Brain pericyte (primary cell): ENCODE results near the gene MYZAP.
"Not testable (repeated sequence)": the region's sequence is repeated elsewhere in the genome, so short reads cannot be mapped to it uniquely, and the experiment has no call there.

Source experiments
- DNase-seq: peaks from one replicate; pipeline ENCODE4 v3.0.0-alpha.2; 2012; ENCODE audit warnings: low read depth, low spot score

MYZAP gene

DNA sequence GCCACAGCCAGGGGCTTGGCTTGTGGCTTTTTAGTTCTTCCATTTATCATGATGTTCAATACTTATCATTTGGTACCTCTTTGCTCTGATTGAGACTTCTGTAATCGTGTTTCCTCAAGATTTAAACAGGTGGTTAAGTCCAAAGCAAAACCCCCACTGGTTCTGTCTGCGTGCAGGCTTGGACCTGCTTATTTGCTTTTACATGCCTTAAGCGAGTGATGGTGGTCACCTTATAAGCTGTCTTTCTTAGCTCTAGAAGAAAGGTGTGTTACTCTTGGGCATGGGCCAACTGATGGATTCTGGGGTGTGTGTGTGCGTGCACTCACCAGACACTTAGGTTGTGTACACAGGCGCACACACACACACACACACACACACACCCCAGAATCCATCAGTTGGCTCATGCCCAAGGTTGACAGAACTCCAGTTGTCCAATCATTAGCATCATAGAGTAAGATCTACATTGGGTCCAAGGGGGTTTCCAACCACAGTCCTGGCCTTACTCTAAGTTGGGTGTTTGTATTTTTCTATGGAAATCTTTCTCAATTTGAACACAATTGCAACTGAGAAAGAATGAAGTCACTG lies 1.2 kb downstream of the MYZAP start:
- no peak for DNase-seq

DNA sequence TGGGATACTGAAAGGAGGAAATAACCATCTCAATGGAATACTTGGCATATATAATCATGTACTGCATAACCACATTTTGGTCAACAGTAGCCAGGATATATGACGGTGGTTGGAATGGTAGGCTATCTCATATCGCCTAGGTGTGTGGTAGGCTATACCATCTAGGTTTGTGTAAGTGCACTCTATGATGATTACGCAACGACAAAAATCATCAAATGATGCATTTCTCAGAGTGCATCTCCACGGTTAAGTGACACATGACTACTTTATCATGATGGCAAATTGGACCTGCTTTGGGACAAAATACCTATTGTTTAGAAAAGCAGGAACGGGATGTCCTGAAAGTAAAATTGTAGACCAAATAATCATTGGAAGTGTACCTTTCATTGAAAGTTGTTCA lies 2.8 kb downstream of the MYZAP start:
- no peak for DNase-seq

DNA sequence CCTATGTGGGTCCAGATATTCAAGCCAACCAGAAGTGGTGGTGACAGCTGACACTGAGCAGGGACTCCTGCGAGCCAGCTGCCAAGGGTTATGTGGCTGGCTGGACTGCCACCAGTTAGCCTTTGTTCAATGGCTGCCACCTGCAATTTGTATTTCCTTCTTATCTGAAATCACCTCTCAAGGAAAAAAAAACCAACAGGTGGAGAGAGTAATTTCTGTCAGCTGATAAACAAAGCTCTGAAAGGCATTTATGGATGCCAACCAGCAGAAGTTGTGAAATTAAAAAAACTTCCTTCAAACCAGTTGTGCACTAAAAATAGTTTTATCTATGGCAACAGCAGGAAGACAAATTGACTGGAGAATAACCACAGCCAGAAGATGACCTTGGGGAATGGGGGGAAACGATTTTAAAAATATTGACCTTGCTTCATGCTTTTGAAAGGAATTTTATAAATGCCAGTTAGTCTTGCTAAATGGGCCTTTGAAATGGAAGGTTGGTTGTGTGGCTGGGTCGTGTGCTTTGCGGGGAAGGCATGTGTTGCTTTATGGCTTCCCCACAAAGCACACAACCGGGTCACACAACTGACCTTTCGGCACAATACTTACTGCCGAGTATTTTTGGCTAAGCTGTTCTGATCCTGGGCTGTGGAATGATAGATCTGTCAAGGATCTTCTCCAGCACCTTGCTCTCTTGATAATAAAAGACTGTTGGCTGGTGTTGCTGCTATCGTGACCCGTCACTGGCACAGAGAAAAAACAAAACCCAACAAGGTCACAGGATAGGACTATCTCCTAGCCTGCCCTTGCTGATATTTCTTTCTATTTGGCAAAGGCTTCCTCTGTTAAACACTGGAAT lies 3.5 kb downstream of the MYZAP start:
- DNase-seq: no peak

DNA sequence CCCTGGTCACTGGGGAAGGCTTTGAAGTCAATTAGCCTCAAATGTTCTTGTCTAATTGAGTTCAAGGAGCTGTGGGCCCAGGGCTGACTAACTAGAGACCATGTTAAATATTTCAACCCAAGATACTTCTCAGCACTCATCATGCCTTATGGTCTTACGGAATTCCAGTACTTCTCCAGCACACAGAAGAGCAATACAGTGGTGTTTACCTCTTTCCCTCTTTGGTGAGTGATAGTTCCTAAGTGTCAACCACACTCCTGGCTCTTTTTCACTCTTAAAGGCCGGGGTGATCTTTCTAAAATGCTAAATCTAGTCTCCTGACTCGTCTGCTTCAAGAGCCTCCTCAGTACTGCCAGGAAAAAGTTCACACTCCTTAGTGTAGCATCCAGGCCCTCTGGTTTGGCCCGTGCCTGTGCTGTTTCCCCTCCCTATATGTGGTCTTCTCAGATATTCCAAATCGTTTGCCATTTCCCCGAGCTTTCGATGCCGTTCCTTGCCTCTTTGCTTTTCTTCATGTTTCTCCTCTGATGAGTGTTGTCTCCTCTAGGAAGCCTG lies 4.7 kb downstream of the MYZAP start:
- no peak for DNase-seq

DNA sequence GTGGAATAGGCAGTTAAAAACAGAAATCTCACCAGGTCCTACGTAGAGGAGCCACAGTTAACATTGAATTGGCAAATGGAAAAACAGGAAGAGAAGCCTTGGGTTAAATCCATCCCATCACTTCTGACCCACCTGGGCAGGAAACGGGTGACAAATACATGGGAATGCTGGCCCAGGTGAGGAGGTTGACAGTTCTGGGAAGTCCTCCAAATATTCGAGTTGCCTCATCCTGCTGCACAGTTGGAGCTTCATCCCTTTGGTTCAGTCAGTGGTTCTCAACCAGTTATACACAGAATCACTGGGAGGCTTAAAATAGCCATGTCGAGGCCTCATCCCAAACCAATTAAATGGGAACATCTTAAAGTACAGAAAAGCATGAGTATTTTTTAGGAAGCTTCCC lies 5.3 kb downstream of the MYZAP start:
- no peak for DNase-seq

DNA sequence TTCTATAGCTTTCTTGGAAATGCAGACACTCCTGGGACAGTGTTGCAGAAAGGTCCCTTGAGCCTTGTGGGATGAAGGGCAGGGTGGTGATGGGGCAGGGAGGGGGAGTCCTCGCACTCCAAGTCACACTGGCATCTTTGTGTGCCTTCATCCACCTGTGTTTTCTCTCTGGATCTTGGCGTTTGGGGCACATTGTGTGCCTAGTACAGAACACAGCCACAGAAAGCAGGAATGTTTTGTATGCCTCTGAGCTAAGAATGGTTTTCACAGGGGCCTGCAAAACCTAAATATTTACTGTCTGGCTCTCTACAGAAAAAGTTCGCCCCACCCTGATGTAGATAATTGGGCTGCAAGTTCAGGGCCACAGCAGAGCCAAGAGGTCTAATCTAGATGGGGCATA lies 5.7 kb downstream of the MYZAP start:
- no peak for DNase-seq

DNA sequence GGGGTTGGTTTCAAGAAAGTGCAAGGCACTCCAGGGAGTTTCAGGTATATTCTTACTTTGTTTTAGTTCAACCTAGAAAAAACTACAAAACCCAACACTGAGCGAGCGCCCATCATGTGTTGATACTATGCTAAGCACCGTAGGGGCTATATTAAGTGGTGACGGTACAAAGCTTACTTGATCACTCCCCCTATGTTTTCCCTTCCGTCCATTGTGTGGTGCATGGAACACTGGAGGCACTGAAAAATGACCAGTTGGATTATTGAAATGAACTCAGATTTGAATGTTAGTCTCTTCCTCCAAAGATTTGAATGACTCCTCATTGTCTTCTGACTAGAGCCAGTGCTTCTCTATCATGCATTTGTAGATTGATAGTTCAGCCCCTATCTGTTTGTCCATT lies 6.6 kb downstream of the MYZAP start:
- DNase-seq: no peak

DNA sequence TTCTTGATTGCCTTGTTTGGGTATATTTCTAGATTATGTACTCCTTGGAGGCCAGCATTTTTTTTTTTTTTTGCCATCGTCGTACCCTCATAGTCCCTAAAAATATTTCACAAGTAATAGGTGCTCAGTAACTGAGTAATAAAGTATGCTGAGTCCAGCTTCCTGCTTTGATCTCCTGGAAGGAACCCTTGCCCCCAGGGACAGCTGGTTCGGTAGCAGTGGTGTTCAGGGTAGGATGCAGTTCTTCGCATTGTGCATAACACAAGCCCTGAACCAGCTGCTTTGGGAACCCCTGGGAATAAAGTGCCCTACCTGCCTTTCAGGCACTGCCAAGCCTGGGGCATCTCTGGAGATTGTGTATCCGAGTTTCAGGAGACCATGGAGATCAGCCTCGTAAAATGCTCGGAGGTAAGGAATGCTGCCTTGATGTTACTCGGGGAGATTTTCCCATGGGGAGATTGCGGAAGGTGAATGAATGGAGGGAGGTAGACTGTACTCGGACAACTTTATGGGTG lies 7.6 kb downstream of the MYZAP start:
- no peak for DNase-seq

DNA sequence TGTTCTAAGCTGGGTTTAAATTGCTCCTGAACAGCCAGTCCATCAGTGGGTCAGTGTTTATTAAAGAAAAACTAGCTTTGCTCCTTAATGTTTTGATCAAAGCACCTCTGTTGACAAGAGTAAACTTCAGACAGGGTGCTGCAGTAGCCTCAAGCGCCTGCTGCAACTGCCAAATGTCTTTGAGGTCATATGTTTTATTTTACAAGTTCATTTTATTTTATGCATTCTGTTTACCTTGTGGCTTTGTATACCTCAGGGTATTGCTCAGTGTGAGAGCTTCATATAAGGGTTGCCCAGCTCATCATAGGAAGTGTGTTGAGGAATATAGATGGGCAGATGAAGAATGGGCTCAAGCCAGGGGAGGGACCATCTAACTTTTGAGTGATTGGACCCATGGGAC lies 8.5 kb downstream of the MYZAP start:
- DNase-seq: no peak

DNA sequence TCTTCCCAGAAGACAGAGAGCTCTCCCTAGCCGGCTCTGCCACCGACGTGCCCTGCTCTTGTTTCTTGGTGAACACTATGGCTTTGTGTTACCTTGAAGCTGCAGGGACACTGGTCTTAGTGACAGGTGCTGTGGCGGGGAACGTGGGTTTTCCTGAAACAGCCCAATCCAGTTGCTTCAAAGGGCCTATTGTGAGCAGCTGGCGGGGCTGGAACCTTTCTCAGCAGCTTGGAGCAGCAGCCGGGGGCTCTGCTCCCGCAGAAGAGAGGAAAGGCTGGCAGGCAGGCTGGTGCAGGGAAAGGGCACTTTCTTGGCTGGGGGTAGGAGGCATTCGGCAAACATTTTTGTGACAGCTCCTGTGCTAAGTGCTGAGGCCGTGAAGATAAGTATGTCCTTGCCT lies 12.8 kb downstream of the MYZAP start:
- no peak for DNase-seq

DNA sequence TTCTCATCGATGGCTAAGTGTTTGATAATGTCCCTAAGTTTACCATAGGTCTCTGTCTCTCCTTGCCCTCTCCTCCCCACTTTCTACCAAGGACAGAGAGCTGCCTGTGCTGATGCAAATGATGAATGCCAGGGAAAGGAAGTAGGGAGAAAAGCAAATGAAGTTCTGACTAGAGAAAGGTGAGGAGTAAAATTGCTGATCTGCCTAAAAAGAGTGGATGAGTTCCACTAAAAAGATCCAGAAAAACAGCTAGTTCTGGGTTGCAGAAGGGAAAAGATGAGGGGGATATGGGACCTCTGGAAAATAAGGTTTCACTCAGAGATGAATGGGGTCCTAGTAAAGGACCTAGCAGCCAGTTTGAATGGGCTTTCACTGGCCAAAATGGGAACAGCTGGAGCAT lies 13.8 kb downstream of the MYZAP start:
- DNase-seq: no peak

DNA sequence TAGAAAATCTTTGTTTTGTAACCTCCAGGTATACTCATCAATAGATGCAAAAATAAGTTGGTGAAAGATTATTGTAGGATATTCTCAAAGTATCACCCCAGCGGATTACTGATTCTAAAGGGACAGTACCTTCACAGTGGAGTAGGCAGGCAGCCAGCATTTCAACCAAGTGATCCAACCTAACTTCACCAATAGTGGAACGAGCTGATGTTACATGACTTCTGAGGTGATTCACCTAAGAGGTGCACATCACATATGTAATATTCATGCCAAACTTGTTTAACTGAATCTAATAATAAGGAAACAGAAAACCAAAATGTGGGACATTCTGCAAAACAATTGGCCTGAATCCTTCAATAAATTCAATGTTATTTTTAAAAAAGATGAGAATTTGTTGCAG lies 14.3 kb downstream of the MYZAP start:
- no peak for DNase-seq

DNA sequence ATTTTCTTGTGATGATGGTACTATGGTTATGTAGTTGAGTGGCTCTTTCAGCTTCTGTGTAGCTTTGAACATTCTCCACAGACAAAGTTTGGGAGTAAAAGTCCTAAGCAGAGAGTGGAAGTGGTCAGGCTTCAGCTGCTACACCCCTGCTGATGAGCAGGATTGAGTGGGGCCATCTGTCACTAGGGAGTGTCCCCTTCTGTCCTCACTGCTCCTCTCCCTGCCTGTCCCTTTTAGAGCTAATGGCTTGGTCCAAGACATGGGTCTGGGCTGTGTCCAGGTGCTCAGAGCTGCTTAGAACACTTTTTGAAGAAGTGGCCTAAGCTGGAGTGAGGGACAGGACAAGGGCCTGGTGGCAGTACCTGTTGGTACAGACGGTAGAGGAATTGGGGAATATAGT lies 15.1 kb downstream of the MYZAP start:
- DNase-seq: no peak

DNA sequence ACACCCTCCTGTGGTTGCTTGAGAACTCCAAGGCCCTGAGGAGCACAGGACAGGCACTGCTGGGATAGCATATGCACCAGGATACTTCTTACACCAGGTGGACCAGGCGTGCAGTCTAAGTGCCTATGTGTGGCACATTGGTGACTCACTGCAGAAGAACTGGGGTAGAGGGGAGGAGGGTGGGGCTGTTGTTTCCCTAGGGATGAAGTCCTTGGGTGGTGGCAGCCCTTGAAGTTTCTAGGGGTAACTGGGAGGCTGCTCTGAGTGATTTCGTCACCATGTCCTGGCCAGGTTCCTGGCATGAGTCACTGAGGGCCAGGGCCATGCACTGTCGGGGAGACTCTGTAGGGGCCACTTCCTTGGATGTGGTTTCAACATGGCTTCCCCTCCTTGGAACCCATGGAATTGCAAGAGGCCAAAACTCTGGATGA lies 15.9 kb downstream of the MYZAP start:
- no peak for DNase-seq

DNA sequence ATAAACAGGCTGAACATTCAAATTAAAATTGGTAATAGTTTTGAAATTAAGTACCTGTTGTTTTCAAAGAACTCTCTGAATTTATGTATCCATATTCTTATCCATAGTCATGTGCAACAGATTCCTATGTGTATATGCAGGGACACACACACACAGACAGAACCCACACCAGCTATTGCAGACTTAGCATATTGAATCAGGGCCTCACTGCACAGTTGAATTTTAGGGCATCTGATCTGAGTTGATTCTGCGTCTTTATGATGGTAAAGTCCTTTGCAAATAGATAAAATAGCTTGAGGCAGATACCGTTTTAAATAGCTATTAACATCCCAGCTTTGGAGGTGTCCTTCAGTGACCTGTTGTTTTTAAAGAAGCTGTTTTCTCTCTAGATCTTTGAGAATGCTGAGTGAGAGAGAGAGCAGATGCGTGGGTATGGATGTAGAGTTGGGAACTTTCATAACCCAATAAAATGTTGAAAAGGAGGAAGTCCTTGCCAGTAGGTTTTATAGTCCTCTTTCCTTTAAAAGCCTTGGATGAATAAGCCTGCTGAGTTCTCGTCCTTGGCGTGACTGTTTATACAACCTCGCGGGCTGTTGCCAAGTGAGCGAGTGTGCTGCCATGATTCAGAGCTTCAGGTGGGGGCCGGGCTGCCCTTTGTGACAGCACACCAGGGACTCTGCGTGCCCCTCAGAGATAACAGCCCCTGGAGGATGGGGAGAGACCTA lies 18.3 kb downstream of the MYZAP start:
- DNase-seq: no peak

DNA sequence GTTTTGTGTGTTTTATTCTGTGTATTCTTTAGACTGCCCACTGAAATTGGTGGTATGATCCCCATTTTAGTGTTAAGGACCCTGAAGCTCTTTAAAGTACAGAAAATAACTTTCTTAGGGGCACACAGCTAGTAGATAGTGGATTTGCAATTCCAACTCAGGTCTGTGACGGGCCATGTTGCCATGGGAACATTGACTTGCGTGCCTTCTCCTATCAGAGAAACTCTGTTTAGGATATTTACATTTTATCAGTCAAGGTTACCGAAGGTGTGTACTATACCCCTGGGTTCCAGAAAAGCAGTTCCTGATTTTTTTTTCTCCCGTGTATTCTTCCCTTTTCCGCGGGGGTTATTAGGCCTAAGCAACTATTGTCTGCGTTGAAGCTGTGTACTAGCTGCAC lies 19.4 kb downstream of the MYZAP start:
- DNase-seq: no peak

DNA sequence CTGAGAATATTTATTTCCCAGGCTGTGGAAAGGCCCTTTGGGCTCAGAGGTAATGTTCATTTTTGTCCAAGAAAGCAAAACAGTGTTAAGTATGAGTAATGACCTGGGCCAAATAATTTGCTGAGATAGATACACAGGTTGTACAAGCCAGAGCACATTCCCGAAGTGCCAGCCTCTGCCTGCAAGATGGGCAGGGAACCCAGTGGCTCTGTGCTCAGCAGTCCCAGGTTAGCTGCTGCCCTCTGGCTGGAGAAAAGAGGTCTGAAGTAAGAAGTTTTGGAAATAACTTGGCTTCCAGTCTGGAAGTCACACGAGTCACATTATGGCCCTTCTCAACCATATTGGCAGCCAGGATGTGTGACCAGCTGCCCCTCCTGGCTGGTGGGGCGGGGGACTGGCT lies 20.2 kb downstream of the MYZAP start:
- DNase-seq: no peak

DNA sequence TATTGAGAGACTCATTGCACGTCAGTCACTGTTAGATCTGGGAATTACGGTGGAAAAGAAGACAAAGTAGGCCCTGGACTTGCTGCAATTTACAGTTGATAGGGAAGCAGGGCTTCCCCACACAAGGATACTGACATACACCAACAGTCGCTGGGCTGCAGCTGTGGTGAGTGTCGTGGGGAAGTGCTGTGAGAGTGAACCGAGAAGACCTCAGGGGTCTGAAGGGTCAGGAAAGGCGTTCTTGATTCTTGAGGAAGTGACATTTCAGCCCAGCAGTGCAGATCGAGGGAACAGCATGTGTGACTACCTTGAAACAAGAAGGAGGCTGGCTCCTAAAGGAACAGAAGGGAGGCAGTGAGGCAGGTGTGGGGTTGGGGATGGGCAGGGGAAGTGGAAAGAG lies 22.5 kb downstream of the MYZAP start:
- DNase-seq: no peak

DNA sequence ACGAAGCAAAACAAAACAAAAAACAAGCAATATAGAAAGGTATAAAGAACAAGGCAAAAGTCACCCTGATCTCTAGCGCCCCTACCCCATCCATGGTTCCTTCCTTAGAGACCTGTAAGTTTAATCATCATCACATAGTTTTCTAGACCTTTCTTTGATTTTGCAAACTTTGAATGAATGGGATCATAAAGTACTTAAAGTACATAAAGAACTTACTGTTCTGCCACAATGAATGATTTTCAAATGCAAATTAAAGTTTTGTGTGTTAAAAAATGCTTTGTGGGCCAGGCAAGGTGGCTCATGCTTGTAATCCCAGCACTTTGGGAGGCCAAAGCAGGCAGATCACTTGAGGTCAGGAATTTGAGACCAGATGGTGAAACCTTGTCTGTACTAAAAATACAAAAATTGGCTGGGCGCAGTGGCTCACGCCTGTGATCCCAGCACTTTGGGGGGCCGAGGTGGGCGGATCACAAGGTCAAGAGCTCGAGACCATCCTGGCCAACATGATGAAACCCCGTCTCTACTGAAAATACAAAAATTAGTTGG lies 24.3 kb downstream of the MYZAP start:
- not testable (repeated sequence) for DNase-seq

DNA sequence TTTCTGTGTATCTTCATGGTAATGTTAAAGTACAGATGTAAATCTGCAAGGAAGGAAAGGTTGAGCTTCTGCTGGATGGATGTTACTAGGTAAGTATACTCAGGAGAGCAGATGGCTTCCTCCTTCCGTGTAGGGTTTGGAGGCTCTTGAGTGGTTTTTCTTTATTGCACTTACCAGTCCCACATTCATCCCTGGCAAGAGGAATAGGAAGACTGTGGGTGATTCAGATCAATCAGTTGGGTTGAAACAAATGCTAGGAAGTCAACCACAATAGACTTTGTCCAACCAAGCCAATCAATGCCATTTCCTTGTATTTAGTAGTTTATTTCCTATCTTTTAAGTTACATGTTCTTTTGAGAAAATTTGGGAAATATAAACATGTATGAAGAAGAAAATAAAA lies 26.6 kb downstream of the MYZAP start:
- no peak for DNase-seq

DNA sequence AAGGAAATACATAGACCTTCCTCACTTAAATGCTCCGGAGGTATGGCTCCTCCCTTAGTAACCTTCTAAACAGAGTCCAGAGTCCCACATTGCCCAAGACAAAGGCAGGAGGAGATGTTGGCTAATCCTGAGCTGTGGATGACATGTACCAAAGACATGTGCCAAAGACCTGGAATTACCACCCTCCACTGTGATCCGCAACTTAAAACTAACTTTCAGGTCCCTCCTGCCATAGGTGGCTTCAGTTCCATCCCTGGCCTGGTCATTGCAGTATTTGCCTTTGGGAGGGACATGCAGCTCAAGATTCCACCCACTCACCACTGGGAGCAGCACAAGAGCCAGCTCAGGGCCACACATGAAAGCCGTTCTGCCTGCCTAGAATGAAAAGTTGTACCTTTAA lies 28.0 kb downstream of the MYZAP start:
- no peak for DNase-seq

DNA sequence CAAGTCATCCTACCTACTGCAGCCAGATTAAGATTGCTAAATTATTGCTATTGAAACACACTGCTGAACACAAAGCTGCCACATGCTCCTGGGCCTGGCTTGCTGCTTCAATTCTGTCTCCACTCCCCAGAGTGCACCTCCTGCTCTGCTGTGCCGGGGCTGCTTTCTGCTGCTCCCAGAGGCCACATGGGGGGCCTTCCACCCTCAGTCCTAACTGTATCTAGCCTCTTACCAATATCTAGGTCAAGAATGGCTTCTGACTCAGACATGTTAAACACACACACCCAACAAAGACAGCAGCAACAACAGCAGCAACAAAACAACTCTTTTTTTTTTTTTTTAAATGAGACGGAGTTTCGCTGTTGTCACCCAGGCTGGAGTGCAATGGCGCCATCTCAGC lies 33.0 kb downstream of the MYZAP start:
- DNase-seq: no peak
